Thyroid gland (tissue), 4 donors: ENCODE measurements around the gene DDN.

Source experiments
- CTCF ChIP-seq, 6 experiments: fragments of 200-600 bp in 3 of 6; fragments of 450-650 bp in 3 of 6; sonication (generic) in 3 of 6; IDR thresholded peaks; one replicate each; pipeline ENCODE4 v1.5.1; 2016 to 2019; ENCODE audit warnings: antibody characterized with exemption in 6 of 6, mild to moderate bottlenecking in 2 of 6, inconsistent platforms in 1 of 6, moderate library complexity in 1 of 6
- POLR2A ChIP-seq, 2 donors: fragments of 450-650 bp; IDR thresholded peaks; one replicate each; pipeline ENCODE4 v1.6.1; 2017; ENCODE audit warnings: antibody characterized with exemption in 2 of 2, mild to moderate bottlenecking in 2 of 2, moderate library complexity in 1 of 2

GRCh38 chr12:48961801-48962200 lies 37.4 kb downstream of the DDN start:
- no peak for TF ChIP-seq CTCF (IDR thresholded peaks at IDR 0.05)
- no peak for TF ChIP-seq POLR2A (IDR thresholded peaks at IDR 0.05)
